K562 (cell line): Measurements from ENCODE around the gene DNAH5. TPM values are rescaled to one million over a fixed set of nuclear protein-coding genes. Genes with fewer than 3 reads are reported as not detected.

ENCODE experiments used
- ATAC-seq: fragments of 200-7000 bp; cut with Tn5 transposase; 3 replicates; pipeline ENCODE4 v1.9.1; 2020; ENCODE audit warnings: moderate library complexity
- BruUV-seq: library from RNA; stranded (reverse); fragments of 400-500 nt; replicated peaks from 2 replicates; lab custom pipeline; 2021; lab: Mats Ljungman, UMichigan
- CTCF ChIA-PET: fragments of 300-600 bp; formaldehyde crosslinking; extraction: SDS; loops from one replicate; lab custom pipeline; 2021; ENCODE audit warnings: low intra/inter-chr PET ratio; lab: Yijun Ruan, JAX
- POLR2A ChIA-PET: fragments of 300-600, 350-650 bp; sonication (Branson Sonifier 250); formaldehyde crosslinking; extraction: SDS; loops from one replicate; lab custom pipeline; 2021; ENCODE audit warnings: antibody characterized with exemption, inconsistent platforms; lab: Yijun Ruan, JAX
- DNase-seq, 4 experiments: peaks; one replicate each; pipeline versions ENCODE4 v3.0.0 to v3.0.0-alpha.2; 2011 to 2018; ENCODE audit warnings: low spot score in 3 of 4, mixed read lengths in 3 of 4; ENCODE audit errors: extremely low read depth in 1 of 4
- FAIRE-seq: peaks from 2 replicates; lab custom pipeline; 2011; peaks lifted over from hg19 to GRCh38; lab: Jason Lieb, UNC
- H2AFZ ChIP-seq: 2 replicates; pipeline ENCODE4 v1.6.0; 2011; ENCODE audit warnings: low read depth, low read length, control low read depth, inconsistent platforms
- H3K27ac ChIP-seq: fragments of 200-600 bp; 3 replicates; pipeline ENCODE4 v1.8.0; 2011; ENCODE audit warnings: low read depth, mild to moderate bottlenecking, control low read depth, inconsistent platforms, low read length, moderate library complexity, mixed read lengths; ENCODE audit errors: extremely low read depth
- H3K27me3 ChIP-seq, 2 experiments: fragments of 300-600 bp in 1 of 2; 2 replicates in 1 of 2; 3 replicates in 1 of 2; pipeline versions ENCODE4 v1.6.0 to v1.8.0; 2011; ENCODE audit warnings: inconsistent platforms in 2 of 2, low read length in 2 of 2, mild to moderate bottlenecking in 1 of 2, mixed read lengths in 1 of 2, moderate library complexity in 1 of 2; ENCODE audit not compliant: control insufficient read depth in 2 of 2, insufficient read depth in 2 of 2
- H3K36me3 ChIP-seq: fragments of 300-600 bp; 3 replicates; pipeline ENCODE4 v1.8.0; 2011; ENCODE audit warnings: mild to moderate bottlenecking, low read length, inconsistent platforms; ENCODE audit not compliant: control insufficient read depth, insufficient read depth
- H3K4me1 ChIP-seq, 2 experiments: fragments of 200-600 bp in 1 of 2; replicated peaks in 1 of 2; 2 replicates in 1 of 2; 3 replicates in 1 of 2; pipeline versions ENCODE4 v1.5.1 to v1.8.0; 2011; ENCODE audit warnings: inconsistent platforms in 2 of 2, low read length in 2 of 2, mild to moderate bottlenecking in 1 of 2, mixed read lengths in 1 of 2, moderate library complexity in 1 of 2; ENCODE audit not compliant: control insufficient read depth in 2 of 2, insufficient read depth in 2 of 2
- H3K4me2 ChIP-seq: 2 replicates; pipeline ENCODE4 v1.6.1; 2011; ENCODE audit warnings: low read length, control low read depth, inconsistent platforms, mixed read lengths; ENCODE audit not compliant: insufficient read depth
- H3K4me3 ChIP-seq: fragments of 200-600 bp; sonication (generic), shearing (Covaris generic); 2 replicates; pipeline ENCODE4 v1.5.1; 2016; ENCODE audit warnings: control low read depth, inconsistent platforms
- H3K79me2 ChIP-seq: fragments of 200-600 bp; 3 replicates; pipeline ENCODE4 v1.8.0; 2011; ENCODE audit warnings: low read length, inconsistent platforms; ENCODE audit not compliant: control insufficient read depth, insufficient read depth
- H3K9ac ChIP-seq, 2 experiments: 2 replicates each; pipeline versions ENCODE4 v1.6.0 to v1.6.1; 2011; ENCODE audit warnings: low read depth in 2 of 2, low read length in 2 of 2, control low read depth in 1 of 2, inconsistent platforms in 1 of 2, mild to moderate bottlenecking in 1 of 2, mixed read lengths in 1 of 2; ENCODE audit not compliant: insufficient read depth in 1 of 2
- H3K9me1 ChIP-seq: one replicate; pipeline ENCODE4 v1.6.0; 2011; ENCODE audit warnings: inconsistent platforms, mild to moderate bottlenecking, low read length, moderate library complexity; ENCODE audit not compliant: control insufficient read depth, insufficient read depth
- H3K9me3 ChIP-seq: replicated peaks from 2 replicates; pipeline ENCODE4 v1.5.1; 2011; ENCODE audit warnings: low read depth, low read length, inconsistent platforms; ENCODE audit not compliant: control insufficient read depth, insufficient read depth
- H4K20me1 ChIP-seq: replicated peaks from 2 replicates; pipeline ENCODE4 v1.6.1; 2011; ENCODE audit warnings: low read length, inconsistent platforms, mixed read lengths; ENCODE audit not compliant: control insufficient read depth, insufficient read depth
- CLOCK ChIP-seq: fragments of 250-450 bp; sonication (Bioruptor Pico); IDR thresholded peaks from 2 replicates; pipeline ENCODE4 v1.4.0; 2020; ENCODE audit warnings: mild to moderate bottlenecking, moderate library complexity, borderline replicate concordance
- ELF1 ChIP-seq: fragments of 200-800 bp; sonication (Bioruptor generic); IDR thresholded peaks from 2 replicates; pipeline ENCODE4 v1.6.1; 2016; ENCODE audit warnings: missing genetic modification characterization, missing compliant biosample characterization
- FOXA3 ChIP-seq, 2 experiments: fragments of 450-650 bp in 1 of 2; sonication (generic) in 1 of 2; formaldehyde crosslinking; IDR thresholded peaks in 1 of 2; conservative IDR thresholded peaks in 1 of 2; 2 replicates each; pipeline versions ENCODE4 v1.4.0 to v1.8.0; 2020 to 2022; ENCODE audit warnings: mild to moderate bottlenecking in 2 of 2, missing genetic modification reagents in 1 of 2
- HMGN3 ChIP-seq: IDR thresholded peaks from 2 replicates; pipeline ENCODE4 v1.6.1; 2011; ENCODE audit warnings: borderline replicate concordance, low read depth, mild to moderate bottlenecking, mixed read lengths, low read length; ENCODE audit not compliant: insufficient read length; ENCODE audit errors: extremely low read depth
- L3MBTL2 ChIP-seq: fragments of 450-650 bp; IDR thresholded peaks from 2 replicates; pipeline ENCODE4 v1.6.1; 2016; ENCODE audit warnings: mild to moderate bottlenecking, moderate library complexity
- PTBP1 ChIP-seq: fragments of 200-400 bp; formaldehyde crosslinking; IDR thresholded peaks from 2 replicates; pipeline ENCODE4 v1.6.1; 2017; ENCODE audit warnings: low read depth, low read length
- SAP30 ChIP-seq: fragments of 200-600 bp; sonication (generic); IDR thresholded peaks from 2 replicates; pipeline ENCODE4 v1.6.1; 2012; ENCODE audit warnings: borderline replicate concordance, low read depth, mild to moderate bottlenecking, moderate library complexity, low read length, control low read depth, inconsistent platforms; ENCODE audit not compliant: insufficient read depth, poor library complexity, severe bottlenecking
- TAF7 ChIP-seq: fragments of 450-650 bp; IDR thresholded peaks from 2 replicates; pipeline ENCODE4 v1.6.1; 2016; ENCODE audit warnings: missing genetic modification characterization, missing compliant biosample characterization
- WHSC1 ChIP-seq: IDR thresholded peaks from one replicate; pipeline ENCODE4 v1.6.1; 2012; ENCODE audit warnings: low read length, control low read depth, inconsistent platforms
- XRCC3 ChIP-seq: fragments of 450-650 bp; IDR thresholded peaks from 2 replicates; pipeline ENCODE4 v1.6.1; 2017; ENCODE audit warnings: mild to moderate bottlenecking, moderate library complexity
- ZNF133 ChIP-seq: fragments of 250-450 bp; sonication (Bioruptor Pico); IDR thresholded peaks from 2 replicates; pipeline ENCODE4 v1.4.0; 2020; ENCODE audit warnings: mild to moderate bottlenecking
- ZNF282 ChIP-seq: sonication (generic); formaldehyde crosslinking; IDR thresholded peaks from 2 replicates; pipeline ENCODE4 v1.8.1; 2023; ENCODE audit warnings: missing genetic modification reagents
- ZNF586 ChIP-seq: fragments of 450-650 bp; formaldehyde crosslinking; conservative IDR thresholded peaks from 2 replicates; pipeline ENCODE4 v1.4.0; 2020; ENCODE audit warnings: mild to moderate bottlenecking, moderate library complexity
- ZNF707 ChIP-seq: fragments of 250-450 bp; sonication (Bioruptor Pico); conservative IDR thresholded peaks from 2 replicates; pipeline ENCODE4 v1.8.0; 2022; ENCODE audit warnings: inconsistent platforms, mild to moderate bottlenecking, moderate library complexity
- ZNF77 ChIP-seq: fragments of 250-450 bp; sonication (Bioruptor Pico); IDR thresholded peaks from 2 replicates; pipeline ENCODE4 v1.5.0; 2020
- in situ Hi-C: fragments of 300-500 bp; cut with MboI; formaldehyde crosslinking; loops from 4 replicates; pipeline ENCODE4 v1.15.0; 2018; ENCODE audit warnings: inconsistent platforms, mixed read lengths
- intact Hi-C: fragments of 100-400 bp; cut with micrococcal nuclease; formaldehyde crosslinking; loops from 2 replicates; pipeline ENCODE4 v1.14.2; 2022
- polyA plus RNA-seq, 8 experiments: library from polyadenylated mRNA; depleted of rRNA in 4 of 8; stranded (reverse) in 5 of 8; unstranded in 3 of 8; fragments of >200 nt; fragmentation: Nextera tagmentation in 2 of 8; fragmentation: Illumina TruSeq in 1 of 8; extraction: Ambion mirVana in 2 of 8; extraction: Trizol in 1 of 8; gene quantifications; 2 replicates each; pipeline versions ENCODE4 v1.2.1 to v1.2.3, GENCODE V29; 2011 to 2014; ENCODE audit warnings: inconsistent platforms in 1 of 8, missing spikeins in 1 of 8
- total RNA-seq, 7 experiments: library from RNA; depleted of rRNA in 6 of 7; stranded (reverse); fragments of >200 nt in 6 of 7; fragmentation: Illumina TruSeq in 2 of 7; extraction: Trizol in 2 of 7; gene quantifications; 2 replicates each; pipeline versions ENCODE4 v1.2.1 to v1.2.3, GENCODE V29; 2011 to 2021; ENCODE audit warnings: low replicate concordance in 1 of 7
- TF ChIP-seq, protein P1 (sequence below): fragments of 250-450 bp; sonication (Bioruptor Pico); IDR thresholded peaks from 2 replicates; pipeline ENCODE4 v1.8.0; 2021; ENCODE audit warnings: moderate library complexity, mild to moderate bottlenecking, inconsistent platforms
- TF ChIP-seq, protein P2 (sequence below): fragments of 250-450 bp; sonication (Bioruptor Pico); IDR thresholded peaks from 2 replicates; pipeline ENCODE4 v1.8.0; 2021; ENCODE audit warnings: borderline replicate concordance, mild to moderate bottlenecking, moderate library complexity; ENCODE audit not compliant: poor library complexity, severe bottlenecking

DNAH5 gene
- total and polyA plus RNA-seq, 9 of the 15 experiments (the other 6 are each of a cell fraction or from before 2014, with no cell fraction given): 0.03 TPM; not detected in 8

- Histone ChIP-seq H4K20me1 (no peaks in the 10 kb centered on the region), H3K79me2 (no peaks in the 10 kb centered on the region), H3K9me1 (no peaks in the 10 kb centered on the region), H3K27ac (no peak overlapping the region)
- TF ChIP-seq ZNF282 (CRISPR knock-in tag): no peak
- TF ChIP-seq ZNF586: no peak
- TF ChIP-seq, protein P1, sequence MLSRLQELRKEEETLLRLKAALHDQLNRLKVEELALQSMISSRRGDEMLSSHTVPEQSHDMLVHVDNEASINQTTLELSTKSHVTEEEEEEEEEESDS: no peak
- TF ChIP-seq, protein P2, sequence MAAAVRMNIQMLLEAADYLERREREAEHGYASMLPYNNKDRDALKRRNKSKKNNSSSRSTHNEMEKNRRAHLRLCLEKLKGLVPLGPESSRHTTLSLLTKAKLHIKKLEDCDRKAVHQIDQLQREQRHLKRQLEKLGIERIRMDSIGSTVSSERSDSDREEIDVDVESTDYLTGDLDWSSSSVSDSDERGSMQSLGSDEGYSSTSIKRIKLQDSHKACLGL (CRISPR knock-in tag): no peak
- TF ChIP-seq HMGN3: no peak
- no peak for TF ChIP-seq PTBP1
- TF ChIP-seq ZNF133: no peak
- TF ChIP-seq ZNF77 (CRISPR knock-in tag): no peak
- TF ChIP-seq TAF7 (tag): no peak
- TF ChIP-seq ELF1 (tag): no peak
- TF ChIP-seq L3MBTL2: no peak
- no peak for TF ChIP-seq CLOCK (CRISPR knock-in tag)
- no peak for TF ChIP-seq XRCC3
- TF ChIP-seq SAP30: no peak
- TF ChIP-seq ZNF707 (CRISPR knock-in tag): no peak
- no peak for TF ChIP-seq WHSC1
- TF ChIP-seq FOXA3 (CRISPR knock-in tag; conservative IDR thresholded peaks at IDR 0.05 in 1 of 2, IDR thresholded peaks at IDR 0.05 in 1 of 2): no peak
- TF ChIP-seq, all 486 proteins: peak for 0
- H3K4me3 ChIP-seq: no peak overlapping the region
- H3K27me3 ChIP-seq: no peaks in the 10 kb centered on the region
- in situ Hi-C loops (no loop called here), intact Hi-C loops (no loop called here)
- no peaks in the 10 kb centered on the region for H3K9me3 ChIP-seq
- POLR2A ChIA-PET: no interaction called here
- no peak overlapping the region for H3K9ac ChIP-seq
- CTCF ChIA-PET: no interaction called here
- no peak overlapping the region for H2AFZ ChIP-seq
- H3K36me3 ChIP-seq: no peaks in the 10 kb centered on the region
- DNase-seq (no peak), FAIRE-seq (no peak), ATAC-seq (no peak)
- H3K4me1 ChIP-seq: no peaks in the 10 kb centered on the region
- no peak overlapping the region for H3K4me2 ChIP-seq
- BruUV-seq: no TSS peak
These were observed 294.8 kb downstream of the DNAH5 start for GRCh38 chr5:13649656-13650055.
